ENCODE data around the gene GPD1.
"Not testable (repeated sequence)": the region's sequence is repeated elsewhere in the genome, so short reads cannot be mapped to it uniquely, and the experiment has no call there.

Gene GPD1

DNA sequence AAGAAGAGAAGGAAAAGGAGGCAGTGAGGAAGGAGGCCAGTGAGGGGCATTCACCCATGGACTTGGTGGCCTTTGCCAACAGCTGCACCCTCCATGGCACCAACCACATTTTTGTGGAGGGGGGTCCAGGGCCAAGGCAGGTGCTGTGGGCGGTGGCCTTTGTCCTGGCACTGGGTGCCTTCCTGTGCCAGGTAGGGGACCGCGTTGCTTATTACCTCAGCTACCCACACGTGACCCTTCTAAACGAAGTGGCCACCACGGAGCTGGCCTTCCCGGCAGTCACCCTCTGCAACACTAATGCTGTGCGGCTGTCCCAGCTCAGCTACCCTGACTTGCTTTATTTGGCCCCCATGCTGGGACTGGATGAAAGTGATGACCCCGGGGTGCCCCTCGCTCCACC is 30.1 kb upstream of the GPD1 start:
- no peak for DNase-seq (ENCODE audit: low spot score)

DNA sequence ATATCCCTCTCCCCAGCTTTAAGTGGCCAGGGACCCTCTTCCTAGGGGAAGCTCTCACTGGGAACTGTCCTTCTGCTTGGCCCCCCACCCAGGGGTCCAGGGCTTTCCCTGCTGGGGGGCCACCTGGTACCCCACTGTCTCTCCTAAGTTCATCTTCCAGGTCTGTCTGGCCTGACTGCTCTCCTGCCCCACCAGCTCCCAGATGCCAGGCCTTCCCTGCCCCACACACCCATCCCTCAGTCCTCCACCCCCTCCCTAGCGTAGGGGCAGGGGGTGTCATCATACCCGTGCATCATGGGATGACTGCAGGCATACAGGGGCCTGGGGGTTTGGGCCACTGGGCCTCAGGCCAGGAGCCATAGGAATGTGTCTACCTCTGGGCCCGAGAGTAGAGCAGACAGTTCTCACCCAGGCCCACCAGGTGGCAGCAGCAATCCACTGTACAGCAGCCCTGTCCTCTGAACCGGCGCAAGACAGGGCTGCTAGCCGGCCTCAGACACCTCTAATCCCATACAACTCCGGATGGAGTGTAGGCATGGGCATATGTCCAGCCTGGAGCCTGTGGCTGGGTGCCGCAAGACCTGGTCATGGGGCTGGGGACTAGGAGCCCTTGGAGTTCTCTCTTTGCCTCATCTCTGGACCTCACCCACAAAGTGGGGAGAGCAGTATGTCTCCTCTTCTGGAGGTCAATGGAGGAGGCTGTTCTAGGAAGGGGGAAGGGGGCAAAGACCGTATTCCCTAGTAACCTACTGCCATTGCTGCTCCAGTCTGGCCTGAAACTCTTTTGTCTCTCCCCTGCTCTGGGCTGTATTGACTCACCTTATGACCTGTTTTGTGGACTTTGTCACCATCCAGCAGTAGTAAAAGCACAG is 28.6 kb upstream of the GPD1 start:
- DNase-seq (ENCODE audit: low spot score): peak; percentile 86

DNA sequence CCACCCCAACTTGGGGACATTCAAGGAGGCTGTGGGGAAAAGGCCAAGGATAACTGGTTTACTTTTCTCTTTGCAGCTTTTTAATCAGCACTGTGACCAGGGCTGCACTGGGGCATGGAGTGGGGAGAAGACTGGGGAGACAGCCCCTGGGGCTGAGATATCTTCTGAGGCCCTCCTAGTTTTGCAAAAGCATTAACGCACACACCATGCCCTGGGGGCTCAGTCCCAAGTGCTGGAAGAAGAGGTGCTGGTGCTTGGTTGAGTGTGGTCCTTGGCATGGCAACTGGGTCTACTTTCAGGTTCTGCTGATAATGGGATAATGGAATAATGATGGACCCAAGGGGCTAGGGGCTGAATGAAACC is 28.0 kb upstream of the GPD1 start:
- DNase-seq (ENCODE audit: low spot score): no peak

DNA sequence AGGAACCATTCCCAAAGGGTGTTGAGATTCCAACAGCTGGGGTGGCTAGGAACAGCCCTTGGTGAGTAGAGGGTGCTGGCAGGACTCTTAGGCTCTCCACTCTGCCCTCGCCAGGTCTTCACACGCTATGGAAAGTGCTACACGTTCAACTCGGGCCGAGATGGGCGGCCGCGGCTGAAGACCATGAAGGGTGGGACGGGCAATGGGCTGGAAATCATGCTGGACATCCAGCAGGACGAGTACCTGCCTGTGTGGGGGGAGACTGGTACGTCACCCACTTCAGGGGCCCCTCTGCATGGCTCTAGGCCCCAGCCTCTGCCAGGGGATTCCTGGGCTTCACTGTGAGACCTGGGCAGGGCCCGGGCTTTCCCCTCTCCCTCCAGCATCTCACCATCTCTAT is 26.7 kb upstream of the GPD1 start:
- no peak for DNase-seq (ENCODE audit: low spot score)

DNA sequence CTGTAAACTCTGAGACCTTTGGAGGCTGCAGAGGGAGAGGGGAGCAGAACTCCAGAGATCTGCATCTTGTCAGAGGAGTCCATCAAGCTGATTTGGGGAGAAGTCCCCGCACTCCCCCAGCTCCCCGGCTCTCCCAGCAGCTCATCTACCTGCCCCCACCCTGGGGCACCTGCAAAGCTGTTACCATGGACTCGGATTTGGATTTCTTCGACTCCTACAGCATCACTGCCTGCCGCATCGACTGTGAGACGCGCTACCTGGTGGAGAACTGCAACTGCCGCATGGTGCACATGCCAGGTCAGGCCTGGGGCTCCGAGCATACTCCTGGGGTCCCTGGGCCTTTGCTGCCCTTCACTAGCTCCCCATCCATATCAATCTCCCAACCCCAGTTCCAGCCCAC is 25.5 kb upstream of the GPD1 start:
- no peak for DNase-seq (ENCODE audit: low spot score)

DNA sequence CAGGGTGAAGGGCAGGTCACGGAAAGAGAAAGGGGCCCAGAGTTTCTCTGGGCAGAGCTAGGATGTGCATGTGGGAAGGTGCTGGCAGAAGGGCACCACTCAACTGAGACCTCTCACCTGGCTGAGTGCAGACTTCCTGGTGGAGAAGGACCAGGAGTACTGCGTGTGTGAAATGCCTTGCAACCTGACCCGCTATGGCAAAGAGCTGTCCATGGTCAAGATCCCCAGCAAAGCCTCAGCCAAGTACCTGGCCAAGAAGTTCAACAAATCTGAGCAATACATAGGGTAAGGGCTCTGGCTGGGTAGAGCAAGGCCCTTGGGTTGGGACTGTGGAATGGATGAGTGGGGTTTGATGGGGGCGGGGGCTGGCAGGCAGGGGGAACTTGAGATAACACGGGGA is 24.0 kb upstream of the GPD1 start:
- no peak for DNase-seq (ENCODE audit: low spot score)

DNA sequence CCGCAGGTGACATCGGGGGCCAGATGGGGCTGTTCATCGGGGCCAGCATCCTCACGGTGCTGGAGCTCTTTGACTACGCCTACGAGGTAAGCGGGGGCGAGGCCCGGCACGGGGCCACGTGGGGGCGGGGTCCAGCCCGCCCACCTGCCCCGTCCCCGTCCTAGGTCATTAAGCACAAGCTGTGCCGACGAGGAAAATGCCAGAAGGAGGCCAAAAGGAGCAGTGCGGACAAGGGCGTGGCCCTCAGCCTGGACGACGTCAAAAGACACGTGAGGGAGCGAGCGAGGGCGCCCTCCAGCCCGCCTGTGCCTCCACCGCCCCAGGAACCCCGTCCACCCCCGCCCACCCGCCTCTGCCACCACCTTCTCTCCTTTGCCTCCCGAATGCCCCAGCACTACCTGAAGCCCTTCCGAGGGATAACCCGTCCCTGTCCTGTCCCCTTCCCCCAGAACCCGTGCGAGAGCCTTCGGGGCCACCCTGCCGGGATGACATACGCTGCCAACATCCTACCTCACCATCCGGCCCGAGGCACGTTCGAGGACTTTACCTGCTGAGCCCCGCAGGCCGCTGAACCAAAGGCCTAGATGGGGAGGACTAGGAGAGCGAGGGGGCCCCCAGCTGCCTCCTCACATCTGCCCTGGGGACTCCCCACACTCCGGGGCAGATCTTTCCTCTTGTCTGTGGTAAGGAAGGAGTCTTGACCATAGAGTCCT is 22.6 kb upstream of the GPD1 start:
- no peak for DNase-seq (ENCODE audit: low spot score)

DNA sequence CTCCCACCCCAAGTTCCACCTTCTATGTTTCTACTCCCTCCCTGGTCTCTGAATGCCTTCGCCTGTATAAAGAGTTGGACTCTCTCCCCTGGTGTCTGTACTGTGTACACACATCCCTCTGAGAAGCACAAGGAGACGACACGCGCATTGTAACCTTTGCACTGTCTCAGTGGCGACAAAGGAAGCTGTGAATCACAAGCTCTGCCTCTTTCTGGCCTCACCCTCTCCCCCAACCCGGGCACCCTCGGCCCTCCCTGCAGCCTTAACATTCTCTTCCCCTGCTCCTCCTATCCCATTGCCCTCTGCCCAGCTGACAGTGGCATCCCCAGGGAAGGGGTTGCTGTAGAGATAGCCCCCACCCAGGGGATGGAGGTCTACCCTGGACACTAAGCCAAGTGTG is 21.2 kb upstream of the GPD1 start:
- peak; percentile 34 for DNase-seq (ENCODE audit: low spot score)

DNA sequence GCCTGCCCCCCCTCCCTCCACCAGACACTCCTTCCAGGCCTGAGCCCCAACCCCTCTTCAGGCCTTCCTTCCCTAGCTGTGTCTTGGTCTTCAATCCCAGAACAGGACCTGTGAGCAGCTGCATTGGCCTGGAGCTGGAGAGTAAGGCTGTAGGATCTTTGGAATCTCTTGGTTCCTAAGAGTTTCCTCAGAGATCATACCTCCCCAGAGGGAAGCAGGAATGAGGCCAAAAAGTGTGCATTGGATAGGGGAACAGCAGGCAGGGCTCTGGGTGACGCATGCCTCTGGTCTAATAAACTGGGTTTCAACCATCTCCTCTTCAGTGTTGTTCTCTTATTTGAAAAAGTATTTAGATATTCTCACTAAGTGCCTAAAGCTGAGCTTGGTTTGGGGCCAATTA is 20.5 kb upstream of the GPD1 start:
- no peak for DNase-seq (ENCODE audit: low spot score)

DNA sequence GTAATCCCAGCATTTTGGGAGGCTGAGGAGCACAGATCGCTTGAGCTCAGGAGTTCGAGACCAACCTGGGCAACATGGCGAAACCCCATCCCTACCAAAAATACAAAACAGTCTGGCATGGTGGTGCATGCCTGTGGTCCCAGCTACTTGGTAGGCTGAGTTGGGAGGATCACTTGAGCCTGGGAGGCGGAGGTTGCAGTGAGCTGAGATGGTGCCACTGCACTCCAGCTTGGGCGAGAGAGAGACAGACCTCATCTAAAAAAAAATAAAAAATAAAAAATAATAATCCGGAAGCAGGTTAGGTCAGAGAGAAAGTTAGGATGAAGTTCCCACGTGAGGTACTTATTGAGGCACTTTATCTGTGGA is 19.4 kb upstream of the GPD1 start:
- not testable (repeated sequence) for DNase-seq (ENCODE audit: low spot score)

DNA sequence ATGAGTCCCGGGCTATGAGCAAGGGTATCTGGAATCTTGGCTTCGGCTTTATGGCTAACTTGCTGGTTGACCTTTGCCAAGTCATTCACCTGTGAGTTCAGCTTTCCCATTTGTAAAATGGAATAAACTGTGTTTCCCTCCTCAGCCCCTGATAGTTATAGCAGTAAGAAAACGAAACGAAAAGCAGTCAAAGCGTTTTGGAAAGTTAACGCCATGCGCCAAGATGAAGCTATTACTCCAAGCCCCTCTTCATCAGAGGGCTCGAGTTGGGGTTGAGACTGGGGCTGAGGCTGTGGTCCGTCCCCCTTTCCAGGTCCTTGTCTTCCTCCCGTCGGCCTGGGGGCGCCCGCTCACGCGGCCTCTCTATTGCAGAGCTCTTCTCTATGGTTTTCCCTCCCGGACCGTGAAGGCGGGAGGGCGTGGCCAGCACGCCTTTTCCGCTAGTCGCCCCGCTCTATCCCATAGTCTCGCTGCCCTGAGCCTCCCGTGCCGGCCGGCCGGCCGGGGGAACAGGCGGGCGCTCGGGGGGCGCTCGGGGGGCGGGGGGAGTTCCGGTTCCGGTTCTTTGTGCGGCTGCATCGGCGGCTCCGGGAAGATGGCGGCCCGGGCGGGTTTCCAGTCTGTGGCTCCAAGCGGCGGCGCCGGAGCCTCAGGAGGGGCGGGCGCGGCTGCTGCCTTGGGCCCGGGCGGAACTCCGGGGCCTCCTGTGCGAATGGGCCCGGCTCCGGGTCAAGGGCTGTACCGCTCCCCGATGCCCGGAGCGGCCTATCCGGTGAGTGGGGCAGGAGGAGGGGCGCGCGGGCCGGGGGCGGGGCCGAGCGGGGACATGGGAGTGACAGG is 18.8 kb upstream of the GPD1 start, which contains the start of gene SMARCD1:
SMARCD1 (plus strand) TSS at position 568 of the 840 bp plus-strand sequence; CDS start at position 596, 28 bp downstream.
- DNase-seq (ENCODE audit: low spot score): peak; percentile 94

DNA sequence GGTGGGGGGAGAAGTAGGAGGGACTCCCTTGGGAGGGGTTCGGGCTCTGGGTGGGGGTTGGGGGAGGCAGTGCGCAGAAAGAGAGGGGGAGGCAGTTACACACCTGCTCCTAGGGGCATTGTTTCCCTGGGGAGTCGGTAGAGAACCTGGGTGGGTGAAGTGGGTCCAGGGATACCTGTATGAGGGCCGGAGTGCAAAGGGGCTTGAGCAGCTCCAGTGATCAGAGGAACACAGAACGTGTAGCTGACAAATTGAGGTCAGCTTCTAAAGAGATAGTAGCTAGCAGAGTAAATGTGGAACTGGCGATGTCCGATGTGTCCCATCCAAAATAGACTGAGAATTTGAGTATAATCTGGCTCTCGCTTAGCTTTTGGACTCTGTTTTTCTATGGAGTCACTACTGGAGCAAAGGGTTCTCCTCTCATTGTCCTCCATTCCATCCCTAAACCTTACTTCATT is 18.2 kb upstream of the GPD1 start:
- no peak for DNase-seq (ENCODE audit: low spot score)

DNA sequence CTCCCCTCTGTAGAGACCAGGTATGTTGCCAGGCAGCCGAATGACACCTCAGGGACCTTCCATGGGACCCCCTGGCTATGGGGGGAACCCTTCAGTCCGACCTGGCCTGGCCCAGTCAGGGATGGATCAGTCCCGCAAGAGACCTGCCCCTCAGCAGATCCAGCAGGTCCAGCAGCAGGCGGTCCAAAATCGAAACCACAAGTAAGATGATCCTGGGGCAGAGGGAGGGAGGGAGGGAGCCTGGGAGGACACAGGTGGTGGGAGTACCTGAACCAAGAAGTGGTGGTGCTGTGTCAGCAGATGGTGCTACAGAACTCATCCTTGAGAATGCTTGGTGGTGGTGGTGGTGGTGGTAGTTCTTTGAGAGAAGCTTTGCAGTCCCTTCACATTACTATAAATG is 17.7 kb upstream of the GPD1 start:
- no peak for DNase-seq (ENCODE audit: low spot score)

DNA sequence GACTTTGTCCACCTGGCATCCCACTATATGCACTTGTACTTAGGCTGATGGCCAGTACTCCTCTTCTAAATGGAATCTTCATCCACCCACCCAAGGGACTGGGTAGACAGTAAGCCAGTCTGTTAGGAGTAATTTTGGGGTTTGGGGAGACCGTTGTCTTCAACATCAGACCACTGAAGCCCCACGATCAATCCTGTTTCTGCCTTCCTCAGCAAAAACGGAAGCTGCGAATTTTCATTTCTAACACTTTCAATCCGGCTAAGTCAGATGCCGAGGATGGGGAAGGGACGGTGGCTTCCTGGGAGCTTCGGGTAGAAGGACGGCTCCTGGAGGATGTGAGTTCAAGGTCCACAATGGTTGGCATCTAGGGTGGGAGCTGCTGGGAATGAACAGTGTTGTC is 16.7 kb upstream of the GPD1 start:
- DNase-seq (ENCODE audit: low spot score): no peak

DNA sequence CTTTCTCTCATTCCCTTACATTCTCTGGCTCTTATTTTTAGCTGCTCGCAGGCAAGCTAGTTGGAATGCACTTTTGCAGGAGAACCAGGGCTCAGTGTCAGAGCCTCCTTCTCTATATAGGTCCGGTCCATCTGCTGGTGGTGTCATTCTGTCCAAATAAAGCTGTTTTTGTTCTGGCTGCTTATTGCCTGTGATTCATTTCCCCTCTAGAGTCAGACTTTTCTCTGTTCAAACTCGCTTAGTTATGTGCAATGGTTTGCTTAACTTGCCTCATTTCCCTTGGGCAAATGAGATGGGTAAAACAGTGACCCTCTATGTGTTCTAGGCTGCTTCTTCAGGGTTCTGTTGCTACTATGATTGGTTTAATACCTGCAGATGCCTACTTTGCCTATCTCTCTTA is 15.8 kb upstream of the GPD1 start:
- DNase-seq (ENCODE audit: low spot score): peak; percentile 37

DNA sequence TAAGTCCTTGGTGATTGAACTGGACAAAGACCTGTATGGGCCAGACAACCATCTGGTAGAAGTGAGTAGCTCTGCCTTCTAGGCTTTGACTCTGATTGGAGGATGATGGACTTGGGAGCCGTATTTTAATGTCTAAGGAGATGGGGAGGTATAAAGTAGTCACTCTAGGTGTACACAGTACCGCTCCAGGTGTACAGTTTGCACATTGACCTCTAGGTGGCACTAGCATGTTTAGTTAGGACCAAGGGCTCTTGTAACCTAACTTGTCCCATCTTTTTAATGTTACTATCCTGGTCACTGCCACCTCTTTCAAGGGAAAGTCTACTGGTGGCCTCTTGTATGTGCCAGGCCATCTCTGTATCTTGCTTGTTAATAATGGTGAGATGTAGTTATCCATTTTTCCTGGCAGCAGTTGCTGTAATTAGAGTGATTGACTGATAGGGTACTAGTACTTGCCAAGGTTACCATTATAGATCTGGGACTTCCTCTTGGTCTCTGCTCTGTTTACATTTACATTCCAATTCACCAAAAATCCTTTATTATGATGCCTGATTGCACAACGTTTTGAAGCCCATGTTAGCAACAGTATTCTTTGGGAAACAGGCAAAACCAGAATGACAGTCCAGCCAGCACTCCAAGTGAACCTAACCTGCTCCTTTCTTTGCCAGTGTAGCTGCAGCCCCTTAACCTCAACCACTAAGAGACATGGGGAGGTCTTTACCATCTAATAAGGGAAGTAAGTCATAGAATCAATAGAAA is 15.1 kb upstream of the GPD1 start:
- DNase-seq (ENCODE audit: low spot score): peak; percentile 71

DNA sequence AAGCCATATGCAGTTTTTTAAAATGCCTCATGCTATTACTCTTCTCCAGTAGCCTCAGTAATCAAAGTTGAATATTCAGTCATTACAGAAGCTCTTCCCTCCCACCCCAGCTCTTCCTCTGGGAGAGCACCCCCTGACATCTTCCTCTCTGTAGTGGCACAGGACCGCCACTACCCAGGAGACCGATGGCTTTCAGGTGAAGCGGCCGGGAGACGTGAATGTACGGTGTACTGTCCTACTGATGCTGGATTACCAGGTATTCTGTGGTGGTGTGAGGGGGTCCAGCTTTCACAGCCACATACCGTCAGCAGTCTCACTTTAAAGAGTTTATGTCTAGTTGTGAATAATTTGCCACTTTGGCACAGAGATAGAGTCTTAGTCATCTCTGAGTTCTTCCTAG is 14.1 kb upstream of the GPD1 start:
- no peak for DNase-seq (ENCODE audit: low spot score)

DNA sequence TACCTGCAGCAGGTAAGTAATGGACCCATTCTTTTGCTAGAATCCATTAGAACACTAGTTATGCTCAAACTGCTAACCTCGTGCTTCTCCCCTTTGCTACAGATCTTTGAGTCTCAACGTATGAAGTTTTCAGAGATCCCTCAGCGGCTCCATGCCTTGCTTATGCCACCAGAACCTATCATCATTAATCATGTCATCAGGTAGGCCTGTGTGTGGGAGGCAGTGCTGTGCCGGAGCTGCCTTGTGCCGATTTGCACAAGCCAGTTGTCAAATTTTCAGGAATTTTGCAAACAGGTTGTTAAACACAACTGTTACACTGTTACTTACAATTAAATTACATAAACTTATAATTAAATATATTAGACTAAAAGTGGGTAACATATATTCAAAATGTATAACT is 13.4 kb upstream of the GPD1 start:
- DNase-seq (ENCODE audit: low spot score): no peak

DNA sequence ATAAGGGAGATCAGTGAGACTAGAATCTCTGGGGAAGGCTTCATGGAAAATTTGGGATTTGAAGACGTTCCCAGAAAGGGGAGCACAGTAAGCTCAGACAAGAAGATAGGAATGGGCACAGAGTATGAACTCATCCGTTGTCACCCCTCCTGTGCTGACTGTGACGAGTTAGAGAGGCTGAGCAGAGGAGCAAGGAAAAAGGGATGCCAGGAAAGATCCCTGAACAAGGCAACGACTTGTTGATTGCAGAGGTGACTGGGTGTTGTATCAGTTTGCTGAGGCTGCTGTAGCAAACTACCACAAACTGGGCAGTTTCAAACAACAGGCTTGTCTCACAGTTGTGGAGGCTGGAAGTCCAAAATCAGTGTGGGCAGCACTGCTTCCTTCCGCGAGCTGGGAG is 5.9 kb upstream of the GPD1 start:
- DNase-seq (ENCODE audit: low spot score): no peak

DNA sequence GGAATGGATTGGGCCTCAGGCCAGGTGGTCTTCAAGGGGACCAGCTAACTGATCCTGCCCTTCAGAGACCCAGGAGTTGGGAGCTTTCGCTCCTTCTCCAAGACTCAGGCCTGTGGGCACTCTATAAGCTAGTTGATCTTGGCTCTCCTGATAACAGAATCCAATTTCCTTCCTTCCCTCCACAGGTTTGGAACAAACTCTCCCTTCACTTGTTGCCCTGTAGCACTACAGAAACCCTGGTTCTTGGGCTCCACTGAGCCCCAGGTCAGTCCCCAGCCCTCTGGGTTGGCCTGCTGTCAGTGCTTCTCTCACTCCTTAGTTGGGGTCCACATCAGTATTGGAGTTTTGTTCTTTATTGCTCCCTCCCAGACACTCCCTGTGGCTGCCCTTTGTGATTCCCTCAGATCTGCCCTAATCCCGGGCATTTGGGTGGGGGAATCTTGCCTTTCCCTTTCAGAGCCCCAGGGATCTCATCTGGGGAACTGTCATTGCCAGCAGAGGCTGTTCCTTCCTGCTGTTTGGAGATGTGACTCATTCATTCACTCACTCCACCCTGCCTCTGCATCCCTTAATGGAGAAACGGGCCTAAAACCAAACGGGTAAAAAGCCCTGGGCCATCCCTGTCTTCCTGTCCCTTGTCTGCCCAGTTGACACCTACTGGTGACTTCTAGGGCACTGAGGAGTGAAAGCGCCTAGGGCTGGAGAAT is 4.4 kb upstream of the GPD1 start:
- DNase-seq (ENCODE audit: low spot score): no peak

DNA sequence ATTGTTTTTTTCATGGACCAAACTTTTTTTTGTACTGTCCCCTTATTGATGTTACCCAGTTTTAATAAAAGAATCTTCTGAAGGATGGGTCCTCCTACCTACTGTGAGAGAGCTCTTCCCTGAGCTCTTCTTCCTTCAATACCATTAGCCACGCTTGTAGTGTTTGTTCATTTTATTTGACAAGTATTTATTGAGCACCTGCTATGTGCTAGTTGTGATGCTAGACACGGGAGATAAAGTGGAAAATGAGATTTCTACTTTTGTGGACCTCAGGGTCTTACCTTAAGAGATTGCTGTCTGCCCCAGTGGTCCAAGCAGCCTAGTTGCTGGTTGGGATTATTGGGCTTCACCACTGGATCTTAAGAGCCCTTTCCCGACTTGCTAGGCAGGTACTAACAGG is 3.2 kb upstream of the GPD1 start:
- no peak for DNase-seq (ENCODE audit: low spot score)

All from kidney tubule cell (primary cell).